Endothelial cell of umbilical vein (primary cell): ENCODE results near the gene LRP11. TPM values are rescaled to one million over a fixed set of nuclear protein-coding genes. Genes with fewer than 3 reads are reported as not detected.

Source experiments
- BruUV-seq: library from RNA; stranded (reverse); fragments of 400-500 nt; replicated peaks from 2 replicates; lab custom pipeline; 2021; lab: Mats Ljungman, UMichigan
- CTCF ChIA-PET: fragments of 300-600, 350-600 bp; sonication (Branson Sonifier 250); formaldehyde crosslinking; loops from one replicate; lab custom pipeline; 2021; ENCODE audit warnings: antibody characterized with exemption, inconsistent platforms; lab: Charles Lee
- POLR2A ChIA-PET: fragments of 300-600, 350-600 bp; sonication (Branson Sonifier 250); formaldehyde crosslinking; loops from one replicate; lab custom pipeline; 2021; ENCODE audit warnings: antibody characterized with exemption, inconsistent platforms; lab: Charles Lee
- DNase-seq: peaks from one replicate; pipeline ENCODE4 v3.0.0-alpha.2; 2011; ENCODE audit warnings: low read depth, low spot score
- FAIRE-seq: peaks from 2 replicates; lab custom pipeline; 2011; peaks lifted over from hg19 to GRCh38; lab: Jason Lieb, UNC
- H2AFZ ChIP-seq: 2 replicates; pipeline ENCODE4 v1.6.0; 2012; ENCODE audit warnings: low read depth, low read length, control low read depth, inconsistent platforms
- H3K27ac ChIP-seq: 2 replicates; pipeline ENCODE4 v1.5.1; 2011; ENCODE audit warnings: low read depth, mild to moderate bottlenecking, control low read depth, low read length, moderate library complexity; ENCODE audit not compliant: insufficient read depth
- H3K27me3 ChIP-seq, 2 experiments: 2 replicates each; pipeline versions ENCODE4 v1.6.0 to v1.6.1; 2011; ENCODE audit warnings: low read length in 2 of 2, mixed read lengths in 1 of 2; ENCODE audit not compliant: control insufficient read depth in 2 of 2, insufficient read depth in 2 of 2
- H3K36me3 ChIP-seq, 2 experiments: 2 replicates in 1 of 2; 3 replicates in 1 of 2; pipeline ENCODE4 v1.5.1; 2011; ENCODE audit warnings: low read length in 2 of 2, mild to moderate bottlenecking in 1 of 2, moderate library complexity in 1 of 2; ENCODE audit not compliant: control insufficient read depth in 2 of 2, insufficient read depth in 2 of 2; ENCODE audit errors: extremely low read depth in 1 of 2
- H3K4me1 ChIP-seq: 3 replicates; pipeline ENCODE4 v1.5.1; 2011; ENCODE audit warnings: mild to moderate bottlenecking, low read length; ENCODE audit not compliant: control insufficient read depth, insufficient read depth; ENCODE audit errors: extremely low read depth
- H3K4me2 ChIP-seq: 2 replicates; pipeline ENCODE4 v1.6.1; 2011; ENCODE audit warnings: low read length, control low read depth, mixed read lengths; ENCODE audit not compliant: insufficient read depth
- H3K4me3 ChIP-seq, 3 experiments: fragments of 200-600 bp in 1 of 3; sonication (generic), shearing (Covaris generic) in 1 of 3; replicated peaks in 1 of 3; 2 replicates each; pipeline ENCODE4 v1.5.1; 2011 to 2016; ENCODE audit warnings: control low read depth in 3 of 3, low read length in 3 of 3, mild to moderate bottlenecking in 2 of 3, inconsistent platforms in 1 of 3, low read depth in 1 of 3, moderate library complexity in 1 of 3; ENCODE audit not compliant: insufficient read depth in 1 of 3
- H3K79me2 ChIP-seq: 2 replicates; pipeline ENCODE4 v1.6.0; 2012; ENCODE audit warnings: low read length, inconsistent platforms; ENCODE audit not compliant: control insufficient read depth, insufficient read depth
- H3K9ac ChIP-seq: replicated peaks from 2 replicates; pipeline ENCODE3; 2011; ENCODE audit warnings: low read length, control low read depth; ENCODE audit not compliant: insufficient read depth; ENCODE audit errors: extremely low read depth
- H3K9me1 ChIP-seq: replicated peaks from 3 replicates; pipeline ENCODE4 v1.6.0; 2011; ENCODE audit warnings: mild to moderate bottlenecking, low read length; ENCODE audit not compliant: control insufficient read depth, insufficient read depth; ENCODE audit errors: extremely low read depth
- H3K9me3 ChIP-seq: replicated peaks from 2 replicates; pipeline ENCODE4 v1.5.1; 2012; ENCODE audit warnings: low read length, inconsistent platforms; ENCODE audit not compliant: control insufficient read depth, insufficient read depth
- H4K20me1 ChIP-seq: replicated peaks from 2 replicates; pipeline ENCODE3; 2011; ENCODE audit warnings: mild to moderate bottlenecking, low read length; ENCODE audit not compliant: control insufficient read depth, insufficient read depth; ENCODE audit errors: extremely low read depth
- EZH2 ChIP-seq: IDR thresholded peaks from 2 replicates; pipeline ENCODE4 v1.6.1; 2012; ENCODE audit warnings: borderline replicate concordance, low read depth, mild to moderate bottlenecking, moderate library complexity, low read length, inconsistent platforms; ENCODE audit not compliant: severe bottlenecking
- FOS ChIP-seq: IDR thresholded peaks from 2 replicates; pipeline ENCODE4 v1.6.1; 2011; ENCODE audit warnings: mild to moderate bottlenecking, low read length, moderate library complexity, borderline replicate concordance; ENCODE audit not compliant: insufficient read depth
- GATA2 ChIP-seq: IDR thresholded peaks from 2 replicates; pipeline ENCODE4 v1.7.0; 2011; ENCODE audit warnings: low read depth, mild to moderate bottlenecking, moderate library complexity, mixed read lengths, low read length; ENCODE audit not compliant: insufficient read length, insufficient read depth
- JUN ChIP-seq: IDR thresholded peaks from 2 replicates; pipeline ENCODE4 v1.6.1; 2011; ENCODE audit warnings: borderline replicate concordance, low read depth; ENCODE audit not compliant: insufficient read length, insufficient read depth
- MYC ChIP-seq: IDR thresholded peaks from one replicate; pipeline ENCODE4 v1.6.1; 2011; ENCODE audit warnings: mild to moderate bottlenecking, low read depth, low read length
- POLR2A ChIP-seq: IDR thresholded peaks from 2 replicates; pipeline ENCODE4 v1.6.1; 2012; ENCODE audit warnings: low read depth, mild to moderate bottlenecking, control low read depth, low read length
- POLR2AphosphoS5 ChIP-seq: IDR thresholded peaks from 2 replicates; pipeline ENCODE4 v1.6.1; 2012; ENCODE audit warnings: low read depth, mild to moderate bottlenecking, control low read depth, low read length, moderate library complexity; ENCODE audit not compliant: insufficient read depth
- dilution Hi-C: fragments of 300-500 bp; cut with MboI; formaldehyde crosslinking; loops from one replicate; pipeline ENCODE4 v1.15.0; 2019; ENCODE audit warnings: low sequenced_read_pairs; ENCODE audit not compliant: extremely low pct_ligation_motif_present
- intact Hi-C: fragments of 100-400 bp; cut with micrococcal nuclease; formaldehyde crosslinking; loops from one replicate; pipeline ENCODE4 v1.10.0; 2022
- polyA plus RNA-seq, 4 experiments: library from polyadenylated mRNA; depleted of rRNA in 3 of 4; stranded (reverse) in 3 of 4; unstranded in 1 of 4; fragments of >200 nt; gene quantifications; 2 replicates each; pipeline versions ENCODE4 v1.2.1 to v1.2.3, GENCODE V29; 2011 to 2012; ENCODE audit warnings: missing spikeins in 1 of 4
- total RNA-seq: library from RNA; stranded (reverse); gene quantifications from 2 replicates; pipeline ENCODE4 v1.2.3, GENCODE V29; 2021
- TF ChIP-seq, protein P1 (sequence below), 2 donors: IDR thresholded peaks; 1 replicate in 1 of 2; 2 replicates in 1 of 2; pipeline ENCODE4 v1.5.1; 2011; ENCODE audit warnings: low read length in 2 of 2, mild to moderate bottlenecking in 2 of 2, moderate library complexity in 2 of 2, control low read depth in 1 of 2, inconsistent platforms in 1 of 2, low read depth in 1 of 2; ENCODE audit not compliant: insufficient read depth in 1 of 2; ENCODE audit errors: extremely low read depth in 1 of 2
- TF ChIP-seq, protein P2 (sequence below): IDR thresholded peaks from 2 replicates; pipeline ENCODE4 v1.6.1; 2011; ENCODE audit not compliant: insufficient read depth, insufficient read length

LRP11 gene
- total and polyA plus RNA-seq, 2 donors (not counting 3 experiments of a cell fraction or from before 2014, with no cell fraction given) = 23.1 to 59.1 TPM

DNA sequence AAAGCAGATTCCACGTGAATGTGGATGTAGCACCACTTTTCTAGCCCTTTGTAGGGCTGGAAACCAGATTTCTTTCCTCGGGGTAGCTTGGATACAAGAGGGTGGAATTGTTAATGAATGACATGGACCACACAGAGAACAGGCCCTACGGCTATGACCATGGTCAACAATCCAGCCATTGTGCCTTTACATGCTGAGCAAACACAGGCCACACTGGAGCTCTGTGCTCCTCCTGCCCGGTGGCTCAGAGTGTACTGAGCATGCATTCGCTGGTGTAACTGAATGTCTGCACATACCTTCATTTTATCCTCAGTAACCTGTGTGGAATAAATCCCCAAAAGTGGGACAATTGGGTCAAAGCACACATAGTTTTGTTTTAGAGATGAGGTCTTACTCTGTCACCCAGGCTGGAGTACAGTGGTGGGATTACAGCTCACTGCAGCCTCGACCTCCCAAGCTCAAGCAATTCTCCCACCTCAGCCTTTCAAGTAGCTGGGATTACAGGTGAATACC, 32.8 kb downstream of the LRP11 start:
- no peak for TF ChIP-seq JUN
- no peak for TF ChIP-seq POLR2AphosphoS5
- TF ChIP-seq, protein P1, sequence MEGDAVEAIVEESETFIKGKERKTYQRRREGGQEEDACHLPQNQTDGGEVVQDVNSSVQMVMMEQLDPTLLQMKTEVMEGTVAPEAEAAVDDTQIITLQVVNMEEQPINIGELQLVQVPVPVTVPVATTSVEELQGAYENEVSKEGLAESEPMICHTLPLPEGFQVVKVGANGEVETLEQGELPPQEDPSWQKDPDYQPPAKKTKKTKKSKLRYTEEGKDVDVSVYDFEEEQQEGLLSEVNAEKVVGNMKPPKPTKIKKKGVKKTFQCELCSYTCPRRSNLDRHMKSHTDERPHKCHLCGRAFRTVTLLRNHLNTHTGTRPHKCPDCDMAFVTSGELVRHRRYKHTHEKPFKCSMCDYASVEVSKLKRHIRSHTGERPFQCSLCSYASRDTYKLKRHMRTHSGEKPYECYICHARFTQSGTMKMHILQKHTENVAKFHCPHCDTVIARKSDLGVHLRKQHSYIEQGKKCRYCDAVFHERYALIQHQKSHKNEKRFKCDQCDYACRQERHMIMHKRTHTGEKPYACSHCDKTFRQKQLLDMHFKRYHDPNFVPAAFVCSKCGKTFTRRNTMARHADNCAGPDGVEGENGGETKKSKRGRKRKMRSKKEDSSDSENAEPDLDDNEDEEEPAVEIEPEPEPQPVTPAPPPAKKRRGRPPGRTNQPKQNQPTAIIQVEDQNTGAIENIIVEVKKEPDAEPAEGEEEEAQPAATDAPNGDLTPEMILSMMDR (IDR thresholded peaks at IDR 0.05; ENCODE audit: extremely low read depth in 1 of 2, insufficient read depth in 1 of 2, low read depth in 1 of 2, low read length in 2 of 2) = no peak
- TF ChIP-seq POLR2A = no peak
- Histone ChIP-seq H3K27me3 (no peaks in the 10 kb centered on the region), H3K4me1 (no peaks in the 10 kb centered on the region), H3K4me2 (no peak overlapping the region), H3K9me1 (no peaks in the 10 kb centered on the region), H3K9me3 (no peaks in the 10 kb centered on the region), H3K27ac (no peak overlapping the region), H3K9ac (no peak overlapping the region), H3K36me3 (peaks cover 0 to 8% of the 10 kb centered on the region in 2 experiments), H3K4me3 (no peak overlapping the region), H2AFZ (no peak overlapping the region), H4K20me1 (no peaks in the 10 kb centered on the region), H3K79me2 (no peaks in the 10 kb centered on the region)
- CTCF ChIA-PET = interaction anchor here (0.9 to 1.7 kb wide), 3 partner anchors 9 to 91 kb away, joined by 3 to 7 read pairs (median 4); no protein-coding TSS in a partner anchor
- intact Hi-C loops = loop anchor here (5.0 kb wide), 1 partner anchor 186 kb away; no protein-coding TSS in a partner anchor
- no peak for FAIRE-seq
- POLR2A ChIA-PET = no interaction called here
- DNase-seq = no peak
- dilution Hi-C loops = no loop called here
- no TSS peak for BruUV-seq

DNA sequence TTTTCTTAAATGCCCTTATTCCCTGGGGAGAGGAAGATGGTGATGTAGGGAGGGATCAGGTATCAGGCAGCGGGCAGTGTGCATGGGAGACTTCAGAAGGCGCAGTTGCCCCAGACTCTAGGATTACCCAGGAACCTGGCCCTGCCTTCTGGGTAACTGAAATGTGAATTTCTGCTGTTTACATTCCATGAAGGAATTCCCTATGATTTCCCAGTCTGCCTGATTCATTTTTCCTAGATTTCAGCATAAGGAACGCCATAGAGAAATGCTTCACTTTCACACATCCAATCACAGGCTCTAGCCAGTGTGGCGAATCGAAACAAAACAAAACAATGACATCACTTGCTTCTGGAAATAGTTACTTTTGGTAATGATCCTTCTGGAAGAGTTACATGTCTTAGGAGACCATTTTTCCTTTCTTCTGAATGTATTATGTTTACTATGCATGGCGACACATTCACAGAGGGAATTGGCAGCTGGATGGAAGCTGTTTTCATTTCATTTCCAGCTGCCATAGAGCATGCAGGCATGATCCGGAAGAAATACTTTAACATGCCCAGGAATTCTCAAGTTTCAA, 33.3 kb downstream of the LRP11 start:
- Histone ChIP-seq H3K9me1 (no peaks in the 10 kb centered on the region), H2AFZ (no peak overlapping the region), H3K27me3 (no peaks in the 10 kb centered on the region), H3K27ac (no peak overlapping the region), H3K4me3 (no peak overlapping the region), H3K36me3 (peaks cover 0 to 11% of the 10 kb centered on the region in 2 experiments), H3K4me1 (no peaks in the 10 kb centered on the region), H4K20me1 (no peaks in the 10 kb centered on the region), H3K9me3 (no peaks in the 10 kb centered on the region), H3K79me2 (no peaks in the 10 kb centered on the region), H3K9ac (no peak overlapping the region), H3K4me2 (no peak overlapping the region)
- no TSS peak for BruUV-seq
- dilution Hi-C loops (no loop called here), intact Hi-C loops (loop anchor here (5.0 kb wide), 1 partner anchor 186 kb away; no protein-coding TSS in a partner anchor)
- TF ChIP-seq POLR2AphosphoS5 (no peak), MYC (no peak), EZH2 (no peak), GATA2 (no peak), FOS (no peak), POLR2A (no peak), JUN (no peak)
- TF ChIP-seq, protein P1 (IDR thresholded peaks at IDR 0.05; ENCODE audit: extremely low read depth in 1 of 2, insufficient read depth in 1 of 2, low read depth in 1 of 2, low read length in 2 of 2) = no peak
- TF ChIP-seq, protein P2, sequence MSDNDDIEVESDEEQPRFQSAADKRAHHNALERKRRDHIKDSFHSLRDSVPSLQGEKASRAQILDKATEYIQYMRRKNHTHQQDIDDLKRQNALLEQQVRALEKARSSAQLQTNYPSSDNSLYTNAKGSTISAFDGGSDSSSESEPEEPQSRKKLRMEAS = no peak
- no peak for DNase-seq
- no peak for FAIRE-seq
- ChIA-PET CTCF (interaction anchor here (0.9 to 1.2 kb wide), 2 partner anchors 39 to 186 kb away, joined by 3 to 4 read pairs; no protein-coding TSS in a partner anchor), POLR2A (no interaction called here)
